Keratinocyte (primary cell): ENCODE measurements around the gene POLK. TPM values are rescaled to one million over a fixed set of nuclear protein-coding genes. Genes with fewer than 3 reads are reported as not detected.

ENCODE experiments used
- DNase-seq: peaks from one replicate; pipeline ENCODE4 v3.0.0-alpha.2; 2011; ENCODE audit warnings: low read depth, missing footprints, low spot score
- FAIRE-seq: peaks from 2 replicates; lab custom pipeline; 2011; peaks lifted over from hg19 to GRCh38; lab: Jason Lieb, UNC
- H2AFZ ChIP-seq: 2 replicates; pipeline ENCODE4 v1.6.0; 2012; ENCODE audit warnings: low read length, control low read depth, inconsistent platforms; ENCODE audit not compliant: control insufficient read depth
- H3K27ac ChIP-seq: 2 replicates; pipeline ENCODE4 v1.5.1; 2011; ENCODE audit warnings: low read length; ENCODE audit not compliant: control insufficient read depth, insufficient read depth
- H3K27me3 ChIP-seq: 3 replicates; pipeline ENCODE4 v1.6.0; 2011; ENCODE audit warnings: low read length; ENCODE audit not compliant: control insufficient read depth, insufficient read depth; ENCODE audit errors: extremely low read depth
- H3K36me3 ChIP-seq, 2 experiments: 2 replicates in 1 of 2; 3 replicates in 1 of 2; pipeline ENCODE4 v1.5.1; 2011; ENCODE audit warnings: low read length in 2 of 2, mild to moderate bottlenecking in 1 of 2; ENCODE audit not compliant: control insufficient read depth in 2 of 2, insufficient read depth in 2 of 2; ENCODE audit errors: extremely low read depth in 1 of 2
- H3K4me1 ChIP-seq: 3 replicates; pipeline ENCODE4 v1.5.1; 2011; ENCODE audit warnings: low read length; ENCODE audit not compliant: control insufficient read depth, insufficient read depth; ENCODE audit errors: extremely low read depth
- H3K4me2 ChIP-seq: 3 replicates; pipeline ENCODE4 v1.6.0; 2011; ENCODE audit warnings: low read depth, low read length; ENCODE audit not compliant: control insufficient read depth, insufficient read depth; ENCODE audit errors: extremely low read depth
- H3K4me3 ChIP-seq, 3 experiments: fragments of 200-600 bp in 1 of 3; sonication (generic) in 1 of 3; 2 replicates in 2 of 3; 3 replicates in 1 of 3; pipeline ENCODE4 v1.5.1; 2011 to 2016; ENCODE audit warnings: low read length in 3 of 3, mild to moderate bottlenecking in 3 of 3, control low read depth in 2 of 3, inconsistent platforms in 1 of 3, low read depth in 1 of 3, mixed read lengths in 1 of 3, mixed run types in 1 of 3, moderate library complexity in 1 of 3; ENCODE audit not compliant: control insufficient read depth in 2 of 3, insufficient read depth in 2 of 3; ENCODE audit errors: extremely low read depth in 1 of 3
- H3K79me2 ChIP-seq: 2 replicates; pipeline ENCODE4 v1.6.0; 2012; ENCODE audit warnings: low read length; ENCODE audit not compliant: control insufficient read depth, insufficient read depth
- H3K9ac ChIP-seq: 3 replicates; pipeline ENCODE4 v1.6.0; 2011; ENCODE audit warnings: low read length; ENCODE audit not compliant: control insufficient read depth, insufficient read depth; ENCODE audit errors: extremely low read depth
- H3K9me1 ChIP-seq: 3 replicates; pipeline ENCODE4 v1.6.0; 2011; ENCODE audit warnings: low read length; ENCODE audit not compliant: control insufficient read depth, insufficient read depth; ENCODE audit errors: extremely low read depth
- H3K9me3 ChIP-seq: 2 replicates; pipeline ENCODE4 v1.5.1; 2012; ENCODE audit warnings: low read depth, low read length; ENCODE audit not compliant: control insufficient read depth
- H4K20me1 ChIP-seq: 3 replicates; pipeline ENCODE4 v1.6.0; 2011; ENCODE audit warnings: low read length; ENCODE audit not compliant: control insufficient read depth, insufficient read depth; ENCODE audit errors: extremely low read depth
- EZH2 ChIP-seq: IDR thresholded peaks from one replicate; pipeline ENCODE4 v1.6.1; 2012; ENCODE audit warnings: inconsistent platforms, mild to moderate bottlenecking, low read length, moderate library complexity
- dilution Hi-C: fragments of 300-500 bp; cut with MboI; formaldehyde crosslinking; loops from one replicate; pipeline ENCODE4 v1.7.0; 2020; ENCODE audit warnings: low sequenced_read_pairs; ENCODE audit not compliant: extremely low pct_ligation_motif_present
- polyA plus RNA-seq, 5 experiments: library from polyadenylated mRNA; depleted of rRNA in 3 of 5; stranded (reverse) in 3 of 5; stranded (forward) in 1 of 5; unstranded in 1 of 5; fragments of >200 nt; gene quantifications; 1 replicate in 1 of 5; 2 replicates in 3 of 5; 3 replicates in 1 of 5; pipeline versions ENCODE4 v1.2.1 to v1.2.3, GENCODE V29; 2011 to 2012; ENCODE audit warnings: missing spikeins in 2 of 5, low read depth in 1 of 5, low replicate concordance in 1 of 5
- TF ChIP-seq, protein P1 (sequence below), 3 experiments: IDR thresholded peaks in 1 of 3; conservative IDR thresholded peaks in 1 of 3; optimal IDR thresholded peaks in 1 of 3; 2 replicates in 2 of 3; 3 replicates in 1 of 3; pipeline versions ENCODE3 to v1.5.1; 2011; ENCODE audit warnings: low read length in 3 of 3, mild to moderate bottlenecking in 3 of 3, moderate library complexity in 2 of 3, control low read depth in 1 of 3, inconsistent platforms in 1 of 3; ENCODE audit not compliant: insufficient read depth in 2 of 3; ENCODE audit errors: extremely low read depth in 1 of 3

POLK gene
- polyA plus RNA-seq, 1 donor (not counting 4 experiments of a cell fraction or from before 2014, with no cell fraction given), result 25.8 TPM

- FAIRE-seq (no peak), DNase-seq (no peak)
- dilution Hi-C loops, result loop anchor here (10.0 kb wide), 1 partner anchor 56 kb away; no protein-coding TSS in a partner anchor
- H3K4me3 ChIP-seq, result no peak overlapping the region
- H3K9ac ChIP-seq, result no peak overlapping the region
- H3K27me3 ChIP-seq, result no peaks in the 10 kb centered on the region
- H3K4me2 ChIP-seq, result no peak overlapping the region
- H3K9me1 ChIP-seq, result no peaks in the 10 kb centered on the region
- H3K27ac ChIP-seq, result no peak overlapping the region
- TF ChIP-seq, protein P1, sequence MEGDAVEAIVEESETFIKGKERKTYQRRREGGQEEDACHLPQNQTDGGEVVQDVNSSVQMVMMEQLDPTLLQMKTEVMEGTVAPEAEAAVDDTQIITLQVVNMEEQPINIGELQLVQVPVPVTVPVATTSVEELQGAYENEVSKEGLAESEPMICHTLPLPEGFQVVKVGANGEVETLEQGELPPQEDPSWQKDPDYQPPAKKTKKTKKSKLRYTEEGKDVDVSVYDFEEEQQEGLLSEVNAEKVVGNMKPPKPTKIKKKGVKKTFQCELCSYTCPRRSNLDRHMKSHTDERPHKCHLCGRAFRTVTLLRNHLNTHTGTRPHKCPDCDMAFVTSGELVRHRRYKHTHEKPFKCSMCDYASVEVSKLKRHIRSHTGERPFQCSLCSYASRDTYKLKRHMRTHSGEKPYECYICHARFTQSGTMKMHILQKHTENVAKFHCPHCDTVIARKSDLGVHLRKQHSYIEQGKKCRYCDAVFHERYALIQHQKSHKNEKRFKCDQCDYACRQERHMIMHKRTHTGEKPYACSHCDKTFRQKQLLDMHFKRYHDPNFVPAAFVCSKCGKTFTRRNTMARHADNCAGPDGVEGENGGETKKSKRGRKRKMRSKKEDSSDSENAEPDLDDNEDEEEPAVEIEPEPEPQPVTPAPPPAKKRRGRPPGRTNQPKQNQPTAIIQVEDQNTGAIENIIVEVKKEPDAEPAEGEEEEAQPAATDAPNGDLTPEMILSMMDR (optimal IDR thresholded peaks at IDR 0.05 in 1 of 3, IDR thresholded peaks at IDR 0.05 in 1 of 3, conservative IDR thresholded peaks at IDR 0.05 in 1 of 3; ENCODE audit: extremely low read depth in 1 of 3, insufficient read depth in 2 of 3, low read length in 3 of 3), result no peak
- TF ChIP-seq EZH2, result no peak
- H3K36me3 ChIP-seq, result no peaks in the 10 kb centered on the region
- H3K9me3 ChIP-seq, result no peaks in the 10 kb centered on the region
- peaks cover 3% of the 10 kb centered on the region for H4K20me1 ChIP-seq
- H2AFZ ChIP-seq, result no peak overlapping the region
- peaks cover 30% of the 10 kb centered on the region for H3K79me2 ChIP-seq
- H3K4me1 ChIP-seq, result no peaks in the 10 kb centered on the region
These were observed 40.5 kb upstream of the POLK start for GRCh38 chr5:75471193-75471592.

DNA sequence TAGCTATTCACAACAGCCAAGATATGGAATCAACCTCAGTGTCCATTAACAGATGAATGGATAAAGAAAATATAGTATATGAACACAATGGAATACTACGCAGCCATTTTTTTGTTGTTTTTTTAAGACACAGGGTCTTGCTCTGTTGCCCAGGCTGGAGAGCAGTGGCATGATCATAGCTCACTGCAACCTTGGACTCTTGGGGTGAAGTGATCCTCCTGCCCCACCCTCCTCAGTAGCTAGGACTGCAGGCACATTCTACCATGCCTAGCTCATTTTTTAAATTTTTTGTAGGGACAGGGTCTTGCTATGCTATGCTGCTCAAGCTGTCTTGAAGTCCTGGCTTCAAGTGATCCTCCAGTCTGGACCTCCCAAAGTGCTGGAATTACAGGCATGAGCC lies 38.7 kb upstream of the POLK start:
- Histone ChIP-seq H3K4me1 (no peaks in the 10 kb centered on the region), H3K27ac (no peak overlapping the region), H4K20me1 (peaks cover 3% of the 10 kb centered on the region), H3K27me3 (no peaks in the 10 kb centered on the region), H3K36me3 (no peaks in the 10 kb centered on the region), H3K4me2 (no peak overlapping the region), H2AFZ (no peak overlapping the region), H3K4me3 (no peak overlapping the region), H3K79me2 (peaks cover 30% of the 10 kb centered on the region), H3K9me3 (no peaks in the 10 kb centered on the region), H3K9ac (no peak overlapping the region), H3K9me1 (no peaks in the 10 kb centered on the region)
- no peak for FAIRE-seq
- dilution Hi-C loops, result loop anchor here (10.0 kb wide), 1 partner anchor 58 kb away; no protein-coding TSS in a partner anchor
- DNase-seq, result no peak
- TF ChIP-seq, protein P1 (optimal IDR thresholded peaks at IDR 0.05 in 1 of 3, IDR thresholded peaks at IDR 0.05 in 1 of 3, conservative IDR thresholded peaks at IDR 0.05 in 1 of 3; ENCODE audit: extremely low read depth in 1 of 3, insufficient read depth in 2 of 3, low read length in 3 of 3), result no peak
- no peak for TF ChIP-seq EZH2
